ENCODE measurements around the gene TEDDM1. TPM values are rescaled to one million over a fixed set of nuclear protein-coding genes. Genes with fewer than 3 reads are reported as not detected.
"Not testable (repeated sequence)": the region's sequence is repeated elsewhere in the genome, so short reads cannot be mapped to it uniquely, and the experiment has no call there.

The TEDDM1 gene, protein sequence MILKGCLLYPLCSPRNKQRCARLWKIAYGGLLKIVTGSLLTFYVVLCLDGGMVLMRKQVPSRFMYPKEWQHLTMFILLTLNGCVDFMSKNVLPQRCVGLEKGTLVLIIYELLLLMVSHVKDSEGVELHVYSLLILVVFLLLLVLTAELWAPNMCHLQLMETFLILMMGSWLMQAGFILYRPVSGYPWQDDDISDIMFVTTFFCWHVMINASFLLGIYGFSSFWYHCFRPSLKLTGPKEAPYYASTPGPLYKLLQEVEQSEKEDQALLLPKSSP
- total RNA-seq: not detected

DNA sequence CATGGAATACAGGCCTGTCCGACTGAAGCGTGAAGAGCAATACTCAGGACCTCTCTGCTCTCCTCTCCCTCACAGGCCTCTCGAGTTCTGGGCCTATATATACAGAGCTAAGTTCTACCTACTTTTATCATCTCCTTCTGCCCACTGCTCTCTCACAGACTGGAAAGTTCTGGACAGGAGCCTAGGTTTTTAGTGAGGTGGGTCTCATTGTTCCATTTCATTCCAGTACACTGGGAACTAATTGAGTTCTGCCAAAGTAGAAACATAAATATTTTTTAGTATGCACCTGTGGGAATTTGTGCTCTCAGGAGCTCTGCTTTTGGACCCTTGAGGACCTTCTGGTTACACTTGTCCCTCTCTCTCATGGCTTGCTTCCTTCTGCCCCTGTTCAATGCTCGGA, at the start of gene TEDDM1:
TSS of gene TEDDM1 (minus strand) at position 101 of the 400 bp plus-strand sequence. CDS start 182 bp downstream, outside the sequence.
- Mint-ChIP-seq H3K36me3 (ENCODE audit: low read depth) (no peaks in the 10 kb centered on the region), H3K4me3 (no peak within 1 kb of the TSS), H3K27me3 (peaks cover 5% of the 10 kb centered on the region), H3K27ac (no peak within 1 kb of the TSS), H3K9me3 (no peaks in the 10 kb centered on the region), H3K4me1 (peaks cover 6% of the 10 kb centered on the region)
- ATAC-seq (replicated peaks): no peak

DNA sequence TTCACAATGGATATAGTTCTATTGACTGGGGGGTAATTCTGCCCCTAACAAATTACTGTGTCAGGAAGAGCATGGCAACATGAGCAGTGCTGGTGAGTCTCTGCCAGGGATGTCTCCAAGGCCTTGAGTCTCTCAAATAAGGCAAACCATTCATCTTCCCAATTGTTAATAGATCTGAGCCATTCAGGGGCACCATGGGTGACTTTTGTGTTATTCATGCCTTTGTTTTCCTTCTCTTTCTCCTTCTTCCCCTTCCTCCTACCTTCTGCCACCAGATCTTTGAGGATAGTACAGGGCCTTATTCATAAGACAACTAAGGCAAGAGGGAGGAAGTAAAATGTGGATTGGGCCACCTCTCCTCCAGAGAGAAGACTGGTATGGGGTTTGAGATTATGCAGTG, 49.6 kb upstream of the TEDDM1 start, which contains the start of gene RGSL1:
TSS of gene RGSL1 (plus strand) at position 60 of the 400 bp plus-strand sequence. CDS start at position 80, 20 bp downstream.
- no peak within 1 kb of the TSS for H3K27ac Mint-ChIP-seq
- H3K27me3 Mint-ChIP-seq: peaks cover 19% of the 10 kb centered on the region
- H3K36me3 Mint-ChIP-seq (ENCODE audit: low read depth): no peaks in the 10 kb centered on the region
- ATAC-seq (replicated peaks): no peak
- H3K4me1 Mint-ChIP-seq: peaks cover 6% of the 10 kb centered on the region
- no peaks in the 10 kb centered on the region for H3K9me3 Mint-ChIP-seq
- H3K4me3 Mint-ChIP-seq: no peak within 1 kb of the TSS

DNA sequence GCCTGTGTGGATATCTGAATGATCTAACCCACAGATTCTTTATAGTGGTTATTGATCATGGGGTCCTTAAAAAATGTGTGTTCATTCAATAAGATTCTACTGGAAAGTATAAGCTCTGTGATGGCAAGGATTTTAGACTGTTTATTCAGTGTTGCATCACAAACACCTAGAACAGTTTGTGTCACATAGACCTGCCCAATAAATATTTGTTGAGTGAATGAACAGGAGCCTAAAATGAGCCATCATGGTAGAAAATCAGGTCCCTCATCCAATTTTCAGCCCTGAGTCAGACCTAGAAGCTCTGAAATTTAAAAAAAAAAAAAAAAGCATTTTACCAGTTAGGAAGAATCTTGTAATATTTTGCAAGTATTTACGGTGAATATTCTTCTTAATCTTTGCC, 47.2 kb upstream of the TEDDM1 start:
- H3K4me1 Mint-ChIP-seq: peaks cover 6% of the 10 kb centered on the region
- no peak overlapping the region for H3K27ac Mint-ChIP-seq
- no peak for ATAC-seq (replicated peaks)
- no peak overlapping the region for H3K4me3 Mint-ChIP-seq
- H3K27me3 Mint-ChIP-seq: peaks cover 4% of the 10 kb centered on the region
- no peaks in the 10 kb centered on the region for H3K36me3 Mint-ChIP-seq (ENCODE audit: low read depth)
- no peaks in the 10 kb centered on the region for H3K9me3 Mint-ChIP-seq

DNA sequence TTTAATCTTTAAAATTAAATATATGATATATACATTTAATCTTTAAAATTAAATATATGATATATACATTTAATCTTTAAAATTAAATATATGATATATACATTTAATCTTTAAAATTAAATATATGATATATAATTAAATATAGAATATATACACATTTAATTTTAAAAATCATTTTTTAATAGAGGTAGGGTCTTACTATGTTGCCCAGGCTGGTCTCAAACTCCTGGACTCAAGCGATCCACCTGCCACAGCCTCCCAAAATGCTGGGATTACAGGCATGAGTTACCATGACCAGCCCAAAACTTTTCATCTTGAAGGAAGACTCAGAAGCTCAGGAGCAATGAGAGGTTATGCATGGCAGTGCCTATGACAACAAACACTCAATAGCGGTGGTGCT, 46.7 kb upstream of the TEDDM1 start:
- H3K9me3 Mint-ChIP-seq, H3K27me3 Mint-ChIP-seq, H3K27ac Mint-ChIP-seq: not testable (repeated sequence)

DNA sequence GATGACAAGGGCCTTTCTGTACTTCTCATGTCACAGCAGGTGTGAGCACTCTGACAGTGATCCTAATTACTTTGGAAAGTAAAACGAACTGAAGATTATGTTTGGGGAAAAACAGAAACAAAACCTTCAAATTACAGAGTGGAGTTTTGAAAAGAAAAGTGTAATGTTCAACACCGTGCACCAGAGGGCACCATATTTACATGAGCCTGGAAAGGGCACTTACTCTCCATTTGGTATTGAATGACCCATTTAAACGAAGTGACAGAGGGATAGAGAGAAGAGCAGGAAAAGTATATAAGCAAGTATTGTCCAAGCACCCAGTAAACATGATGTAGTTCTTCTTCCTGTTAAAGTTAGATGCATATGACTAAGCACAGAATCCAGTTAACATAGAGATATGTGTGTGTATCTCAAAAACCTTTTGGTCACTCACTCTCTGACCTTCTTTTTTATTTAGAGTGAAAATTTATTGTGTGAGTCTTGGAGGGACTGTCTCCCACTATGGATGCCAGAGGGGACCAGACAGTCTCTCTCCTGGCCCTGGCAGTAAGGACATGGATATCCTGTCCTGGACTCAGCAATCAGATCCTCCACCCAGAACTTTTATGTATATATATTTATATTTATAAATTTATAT, 45.7 kb upstream of the TEDDM1 start:
- Mint-ChIP-seq H3K36me3 (ENCODE audit: low read depth) (no peaks in the 10 kb centered on the region), H3K27ac (no peak overlapping the region), H3K4me1 (peaks cover 6% of the 10 kb centered on the region), H3K4me3 (no peak overlapping the region), H3K9me3 (no peaks in the 10 kb centered on the region), H3K27me3 (peaks cover 4% of the 10 kb centered on the region)
- ATAC-seq (replicated peaks): no peak

More for the DNA sequence above, 46.7 kb upstream of the TEDDM1 start:
- ATAC-seq (replicated peaks); H3K36me3 Mint-ChIP-seq (ENCODE audit: low read depth); H3K4me1 Mint-ChIP-seq; H3K4me3 Mint-ChIP-seq: not testable (repeated sequence)

DNA sequence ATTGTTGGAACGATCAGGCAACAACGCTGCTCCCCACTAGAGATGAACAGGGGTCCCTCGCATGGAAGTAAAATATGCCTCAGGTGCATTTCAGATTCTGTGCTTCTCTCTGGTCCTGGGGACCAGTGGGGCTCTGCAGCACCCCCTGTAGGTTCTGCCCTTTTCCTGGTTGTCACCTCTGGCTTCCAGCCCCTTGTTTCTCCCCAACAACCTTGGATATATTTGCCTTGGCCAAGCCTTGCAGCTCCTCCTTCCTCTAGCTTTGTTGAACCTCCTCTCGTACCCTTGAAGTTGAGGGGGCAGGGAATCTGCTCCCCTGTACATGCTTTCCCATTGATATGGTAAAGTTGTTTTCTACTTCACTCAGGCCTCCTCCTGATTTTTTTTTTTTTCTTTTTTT, 44.0 kb upstream of the TEDDM1 start:
- no peak overlapping the region for H3K4me3 Mint-ChIP-seq
- peaks cover 6% of the 10 kb centered on the region for H3K4me1 Mint-ChIP-seq
- no peak overlapping the region for H3K27ac Mint-ChIP-seq
- no peak for ATAC-seq (replicated peaks)
- no peaks in the 10 kb centered on the region for H3K36me3 Mint-ChIP-seq (ENCODE audit: low read depth)
- H3K27me3 Mint-ChIP-seq: peaks cover 4% of the 10 kb centered on the region
- H3K9me3 Mint-ChIP-seq: no peaks in the 10 kb centered on the region

DNA sequence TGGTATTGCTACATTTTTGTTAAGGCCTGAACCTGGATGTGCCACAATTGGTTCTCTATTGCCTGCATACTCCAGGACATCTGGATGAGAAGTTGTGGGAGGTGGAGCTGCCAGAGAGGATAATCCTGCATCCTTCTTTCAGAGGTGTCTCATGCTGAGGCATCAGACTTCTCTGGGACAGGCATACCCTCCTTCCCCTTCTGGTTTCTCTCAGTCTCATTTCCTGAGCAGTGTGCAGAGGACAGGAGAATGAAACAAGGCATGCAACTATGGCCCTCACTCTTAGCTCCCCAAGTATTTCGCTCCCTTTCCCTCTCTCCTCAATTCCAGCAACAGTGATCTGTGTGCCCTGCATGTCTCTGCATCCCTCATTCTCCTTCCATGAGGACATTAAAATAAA, 41.9 kb upstream of the TEDDM1 start:
- no peak overlapping the region for H3K4me3 Mint-ChIP-seq
- no peaks in the 10 kb centered on the region for H3K36me3 Mint-ChIP-seq (ENCODE audit: low read depth)
- H3K27me3 Mint-ChIP-seq: peaks cover 10% of the 10 kb centered on the region
- H3K9me3 Mint-ChIP-seq: peaks cover 6% of the 10 kb centered on the region
- no peak for ATAC-seq (replicated peaks)
- no peak overlapping the region for H3K27ac Mint-ChIP-seq
- peaks cover 6% of the 10 kb centered on the region for H3K4me1 Mint-ChIP-seq

DNA sequence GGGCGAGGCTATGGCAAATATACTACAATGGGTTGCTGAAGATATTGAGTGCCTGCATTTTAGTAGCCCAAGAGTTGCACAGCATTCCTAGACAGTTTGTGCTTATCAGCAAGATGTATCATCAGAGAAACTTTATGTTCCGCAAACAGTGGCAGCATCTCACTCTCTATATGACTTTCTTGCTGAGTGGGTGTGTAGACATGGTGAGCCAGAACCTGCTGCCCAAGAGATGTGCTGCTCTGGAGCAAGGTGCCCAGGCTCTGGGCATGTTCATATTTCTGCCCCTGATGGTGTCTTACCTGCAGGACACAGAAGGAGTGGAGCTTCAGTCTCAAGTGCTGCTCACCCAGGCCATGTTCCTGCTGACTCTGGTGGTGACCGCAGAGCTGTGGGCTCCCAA, 41.3 kb upstream of the TEDDM1 start:
- H3K4me3 Mint-ChIP-seq: no peak overlapping the region
- peaks cover 6% of the 10 kb centered on the region for H3K4me1 Mint-ChIP-seq
- no peaks in the 10 kb centered on the region for H3K36me3 Mint-ChIP-seq (ENCODE audit: low read depth)
- H3K27ac Mint-ChIP-seq: no peak overlapping the region
- H3K9me3 Mint-ChIP-seq: peaks cover 6% of the 10 kb centered on the region
- peak; percentile 56 for ATAC-seq (replicated peaks)
- peaks cover 11% of the 10 kb centered on the region for H3K27me3 Mint-ChIP-seq

DNA sequence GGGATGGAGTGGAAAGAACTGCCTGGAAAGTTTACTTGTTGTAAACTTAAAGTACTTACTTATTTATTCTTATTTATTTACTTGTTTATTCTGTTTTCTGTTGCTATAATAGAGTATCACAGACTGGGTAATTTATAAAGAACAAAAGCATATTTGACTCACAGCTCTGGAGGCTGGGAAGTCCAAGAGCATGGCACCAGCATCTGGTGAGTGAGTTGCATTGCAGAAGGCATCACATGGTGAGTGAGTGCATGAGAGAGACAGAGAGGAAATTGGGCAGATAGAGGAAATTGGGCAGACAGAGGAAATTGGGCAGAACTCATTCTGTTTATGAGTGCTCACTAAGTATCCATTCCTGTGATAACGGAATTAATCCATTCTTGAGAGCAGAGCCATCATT, 37.9 kb upstream of the TEDDM1 start:
- no peak overlapping the region for H3K4me3 Mint-ChIP-seq
- H3K36me3 Mint-ChIP-seq (ENCODE audit: low read depth): no peaks in the 10 kb centered on the region
- no peaks in the 10 kb centered on the region for H3K4me1 Mint-ChIP-seq
- no peak overlapping the region for H3K27ac Mint-ChIP-seq
- no peak for ATAC-seq (replicated peaks)
- H3K9me3 Mint-ChIP-seq: peaks cover 6% of the 10 kb centered on the region
- H3K27me3 Mint-ChIP-seq: peaks cover 7% of the 10 kb centered on the region

DNA sequence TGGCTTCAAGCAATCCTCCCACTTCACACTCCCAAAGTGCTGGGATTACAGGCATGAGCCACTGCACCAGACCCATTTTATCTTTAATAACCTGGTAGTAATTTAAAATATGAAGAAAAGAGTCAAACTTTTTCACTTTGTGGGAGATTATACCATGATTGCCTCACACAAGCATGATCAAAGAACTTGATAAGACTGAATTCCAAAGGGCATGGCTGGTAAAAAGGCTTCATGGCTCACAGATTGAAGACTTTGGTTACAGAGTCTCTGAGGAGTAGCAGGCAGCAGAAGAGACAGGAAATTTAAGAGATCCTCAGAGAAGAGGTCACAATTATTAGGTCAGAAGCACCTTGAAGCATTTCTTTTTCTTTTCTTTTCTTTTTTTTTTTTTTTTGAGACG, 33.1 kb upstream of the TEDDM1 start:
- no peaks in the 10 kb centered on the region for H3K36me3 Mint-ChIP-seq (ENCODE audit: low read depth)
- no peak overlapping the region for H3K4me3 Mint-ChIP-seq
- peaks cover 7% of the 10 kb centered on the region for H3K27me3 Mint-ChIP-seq

DNA sequence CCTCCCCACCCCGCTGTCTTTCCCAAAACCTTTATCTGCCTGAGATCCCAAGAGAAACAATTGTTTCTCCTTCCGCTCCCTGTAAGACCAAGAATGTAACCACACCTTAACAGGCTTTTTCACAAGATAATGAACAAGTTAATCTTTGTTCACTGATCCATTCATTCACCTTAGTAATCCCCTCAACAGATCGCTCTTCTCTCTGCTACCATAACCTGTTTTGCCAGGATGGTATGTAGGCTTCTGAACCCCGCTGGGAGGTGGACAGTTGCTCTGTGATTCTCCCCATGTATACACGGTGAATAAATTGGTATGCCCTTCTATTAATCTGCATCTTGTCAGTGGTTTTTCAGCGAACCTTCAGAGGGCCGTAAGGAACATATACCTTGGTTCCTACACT, 30.8 kb upstream of the TEDDM1 start:
- ATAC-seq (replicated peaks): no peak
- H3K27ac Mint-ChIP-seq: no peak overlapping the region

More for the DNA sequence above, 33.1 kb upstream of the TEDDM1 start:
- no peak for ATAC-seq (replicated peaks)
- peaks cover 16% of the 10 kb centered on the region for H3K4me1 Mint-ChIP-seq
- H3K27ac Mint-ChIP-seq: no peak overlapping the region
- peaks cover 6% of the 10 kb centered on the region for H3K9me3 Mint-ChIP-seq

DNA sequence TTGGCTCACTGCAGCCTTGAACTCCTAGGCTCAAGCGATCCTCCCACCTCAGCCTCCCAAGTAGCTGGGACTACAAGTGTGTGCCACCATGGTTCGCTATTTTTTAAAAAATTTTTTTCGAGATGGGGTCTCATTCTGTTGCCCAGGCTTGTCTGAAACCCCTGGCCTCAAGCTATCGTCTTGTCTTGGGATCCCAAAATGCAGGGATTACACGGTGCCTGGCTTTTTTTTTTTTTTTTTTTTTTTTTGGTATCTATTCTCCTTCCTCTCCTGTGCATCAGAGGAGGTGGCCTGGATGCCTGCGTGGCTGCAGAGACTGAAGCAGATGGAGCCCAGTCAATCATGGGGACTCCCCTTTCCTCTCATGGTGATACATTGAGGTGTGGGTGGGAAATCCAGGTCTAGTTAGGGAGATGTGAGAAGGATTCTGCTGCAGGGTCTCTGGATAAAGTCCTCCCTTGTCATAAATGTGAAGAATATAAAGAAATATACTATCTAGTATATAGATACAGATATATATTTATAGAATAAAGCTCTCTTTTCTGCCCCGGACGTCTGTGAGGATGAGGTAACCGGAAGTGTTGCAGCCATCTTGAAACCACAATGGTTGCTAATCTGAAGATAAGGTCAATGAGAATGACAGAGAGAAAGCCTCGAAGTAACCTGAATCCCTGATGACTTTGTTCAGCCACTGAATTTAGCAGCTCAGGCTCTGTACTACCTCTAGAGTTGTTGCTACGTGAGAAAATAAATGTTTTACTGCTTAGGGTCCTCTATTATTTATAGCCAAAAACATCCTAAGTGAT, 30.0 kb upstream of the TEDDM1 start:
- H3K4me1 Mint-ChIP-seq: peaks cover 16% of the 10 kb centered on the region
- peak overlapping the region; percentile 52 for H3K4me3 Mint-ChIP-seq
- H3K36me3 Mint-ChIP-seq (ENCODE audit: low read depth): no peaks in the 10 kb centered on the region
- H3K9me3 Mint-ChIP-seq: no peaks in the 10 kb centered on the region
- H3K27ac Mint-ChIP-seq: peak overlapping the region; percentile 78
- H3K27me3 Mint-ChIP-seq: no peaks in the 10 kb centered on the region
- ATAC-seq (replicated peaks): peak; percentile 94

More for the DNA sequence above, 30.8 kb upstream of the TEDDM1 start:
- H3K27me3 Mint-ChIP-seq: no peaks in the 10 kb centered on the region
- no peak overlapping the region for H3K4me3 Mint-ChIP-seq
- H3K36me3 Mint-ChIP-seq (ENCODE audit: low read depth): no peaks in the 10 kb centered on the region
- no peaks in the 10 kb centered on the region for H3K9me3 Mint-ChIP-seq
- H3K4me1 Mint-ChIP-seq: peaks cover 16% of the 10 kb centered on the region

DNA sequence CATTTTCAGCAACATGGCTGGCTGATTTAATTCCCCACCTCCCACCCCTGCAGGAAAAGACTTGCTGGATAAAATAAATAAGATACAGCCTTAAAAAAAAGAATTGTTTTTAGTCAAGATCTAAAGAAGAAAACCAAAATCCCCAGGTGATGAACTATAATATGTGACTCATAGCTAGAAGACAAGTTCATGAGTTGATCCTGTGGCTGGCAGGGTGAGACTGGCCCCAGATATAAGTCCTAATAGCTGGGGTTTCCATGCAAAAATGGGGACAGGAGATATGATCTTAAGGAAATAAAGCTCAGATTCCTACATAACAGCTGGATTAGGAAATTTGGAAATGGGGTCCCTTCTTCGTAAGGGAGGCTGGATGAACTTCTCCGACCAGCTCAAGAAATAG, 27.6 kb upstream of the TEDDM1 start:
- H3K27me3 Mint-ChIP-seq: no peaks in the 10 kb centered on the region
- ATAC-seq (replicated peaks): no peak
- no peaks in the 10 kb centered on the region for H3K9me3 Mint-ChIP-seq
- H3K36me3 Mint-ChIP-seq (ENCODE audit: low read depth): no peaks in the 10 kb centered on the region
- no peak overlapping the region for H3K27ac Mint-ChIP-seq
- H3K4me1 Mint-ChIP-seq: peaks cover 16% of the 10 kb centered on the region
- H3K4me3 Mint-ChIP-seq: no peak overlapping the region

DNA sequence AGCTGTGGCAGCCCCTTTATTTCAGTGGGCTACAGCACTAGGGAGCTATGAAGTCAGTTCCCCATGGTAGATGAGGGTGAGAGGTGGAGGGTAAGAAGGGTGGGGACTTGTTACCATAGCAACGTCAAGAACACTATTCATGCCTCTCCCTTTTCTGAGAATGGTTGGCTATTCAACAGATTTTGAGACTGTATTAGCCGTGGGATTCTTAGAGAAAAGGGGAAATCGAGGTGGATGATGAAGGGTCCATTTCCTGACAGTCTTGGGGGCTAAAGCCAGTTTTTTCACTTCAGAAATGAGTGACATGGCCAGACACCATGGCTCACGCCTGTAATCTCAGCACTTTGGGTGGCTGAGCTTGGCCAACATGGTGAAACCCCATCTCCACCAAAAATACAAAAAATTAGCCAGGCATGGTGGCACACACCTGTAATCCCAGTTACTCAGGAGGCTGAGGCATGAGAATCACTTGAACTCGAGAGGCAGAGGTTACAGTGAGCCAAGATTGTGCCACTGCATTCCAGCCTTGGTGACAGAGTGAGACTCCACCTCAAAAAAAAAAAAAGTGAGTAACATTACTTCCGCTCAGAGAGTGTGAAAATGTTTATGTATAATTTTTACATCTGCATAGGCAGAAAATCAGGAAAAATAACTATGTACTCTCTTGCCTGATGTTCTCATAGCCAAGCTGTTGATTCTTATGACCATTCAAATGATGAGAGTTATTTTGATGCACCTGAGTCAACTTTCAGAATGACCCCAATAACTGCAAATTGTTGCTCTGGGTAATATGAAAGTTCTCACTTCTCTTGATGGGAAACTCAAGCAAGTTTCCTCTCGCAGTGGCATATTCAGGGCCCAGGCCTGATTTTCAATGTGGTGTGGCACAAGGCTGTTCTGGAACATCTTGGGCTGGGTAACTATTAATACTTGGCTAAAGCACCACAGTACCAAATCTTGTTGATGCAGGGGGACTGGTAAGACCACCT, 26.3 kb upstream of the TEDDM1 start:
- H3K27ac Mint-ChIP-seq: no peak overlapping the region
- no peaks in the 10 kb centered on the region for H3K36me3 Mint-ChIP-seq (ENCODE audit: low read depth)
- peaks cover 16% of the 10 kb centered on the region for H3K4me1 Mint-ChIP-seq
- no peak overlapping the region for H3K4me3 Mint-ChIP-seq
- no peak for ATAC-seq (replicated peaks)
- H3K27me3 Mint-ChIP-seq: peaks cover 5% of the 10 kb centered on the region
- no peaks in the 10 kb centered on the region for H3K9me3 Mint-ChIP-seq
